ENCODE measurements around the gene SLC7A7.
"Not testable (repeated sequence)": the region's sequence is repeated elsewhere in the genome, so short reads cannot be mapped to it uniquely, and the experiment has no call there.

SLC7A7 gene

DNA sequence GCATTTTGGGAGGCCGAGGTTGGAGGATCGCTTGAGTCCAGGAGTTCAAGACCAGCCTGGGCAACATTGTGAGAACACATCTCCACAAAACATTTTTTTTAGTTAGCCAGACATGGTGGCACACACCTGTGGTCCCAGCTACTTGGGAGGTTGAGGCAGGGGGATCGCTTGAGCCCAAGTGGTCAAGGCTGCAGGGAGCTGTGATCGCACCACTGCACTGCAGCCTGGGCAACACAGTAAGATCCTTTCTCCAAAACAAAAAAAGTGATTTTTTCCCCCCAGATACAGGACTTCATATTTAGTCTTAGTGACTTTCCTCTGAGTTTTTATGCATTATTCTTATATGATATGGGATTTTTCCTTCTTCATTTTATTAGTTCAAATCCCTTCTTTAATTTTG, 28.6 kb downstream of the SLC7A7 start:
- DNase-seq = no peak

DNA sequence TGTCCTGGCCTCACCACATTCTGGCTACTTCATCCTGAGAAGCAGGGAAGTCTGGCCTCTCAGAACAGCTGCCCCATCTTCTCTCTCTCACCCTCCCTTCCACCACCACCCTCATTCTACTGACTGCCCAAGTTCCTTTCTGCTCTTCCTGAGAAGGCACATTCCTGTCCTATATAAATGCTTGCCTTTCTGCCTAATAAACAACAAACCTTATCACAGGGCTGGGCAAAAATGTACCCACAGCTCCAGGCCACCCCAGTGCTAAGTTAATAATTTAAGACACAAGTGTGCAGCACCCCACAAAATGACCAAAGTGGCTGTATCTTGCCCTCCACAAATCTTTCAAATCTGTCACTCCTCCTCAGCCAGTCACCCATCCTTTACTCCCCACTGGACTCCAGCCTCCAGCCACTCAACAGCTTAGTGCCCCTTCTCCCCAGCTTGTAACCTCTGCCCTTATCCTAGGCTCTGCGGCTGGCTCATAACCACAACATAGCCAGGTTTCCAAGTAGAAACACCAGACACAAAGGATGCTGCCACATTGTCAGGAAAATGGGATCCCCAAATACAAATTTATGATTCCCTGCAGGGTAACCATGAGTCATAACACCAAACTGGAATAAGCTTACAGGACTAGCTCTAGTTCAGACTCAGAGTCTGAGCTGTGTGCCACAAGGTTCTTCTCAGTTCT, 33.8 kb downstream of the SLC7A7 start:
- no peak for DNase-seq

DNA sequence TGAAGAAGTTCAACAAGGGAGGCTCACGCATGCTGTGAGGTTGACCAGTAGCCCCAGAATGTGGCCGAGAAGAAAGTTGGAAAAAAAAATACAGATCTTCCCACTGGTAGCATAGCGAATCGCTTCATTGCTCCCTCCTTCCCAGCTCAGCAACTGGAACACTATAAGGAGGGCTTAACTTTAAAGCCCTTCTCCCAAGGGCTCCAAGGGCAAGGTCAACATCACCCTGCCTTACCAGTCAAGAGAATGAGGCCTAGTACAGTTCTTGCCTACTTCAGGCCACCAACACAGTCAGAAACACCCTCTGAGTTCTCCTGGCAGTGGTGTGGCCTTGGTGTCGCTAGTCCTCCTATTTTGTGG, 34.3 kb downstream of the SLC7A7 start:
- no peak for DNase-seq

DNA sequence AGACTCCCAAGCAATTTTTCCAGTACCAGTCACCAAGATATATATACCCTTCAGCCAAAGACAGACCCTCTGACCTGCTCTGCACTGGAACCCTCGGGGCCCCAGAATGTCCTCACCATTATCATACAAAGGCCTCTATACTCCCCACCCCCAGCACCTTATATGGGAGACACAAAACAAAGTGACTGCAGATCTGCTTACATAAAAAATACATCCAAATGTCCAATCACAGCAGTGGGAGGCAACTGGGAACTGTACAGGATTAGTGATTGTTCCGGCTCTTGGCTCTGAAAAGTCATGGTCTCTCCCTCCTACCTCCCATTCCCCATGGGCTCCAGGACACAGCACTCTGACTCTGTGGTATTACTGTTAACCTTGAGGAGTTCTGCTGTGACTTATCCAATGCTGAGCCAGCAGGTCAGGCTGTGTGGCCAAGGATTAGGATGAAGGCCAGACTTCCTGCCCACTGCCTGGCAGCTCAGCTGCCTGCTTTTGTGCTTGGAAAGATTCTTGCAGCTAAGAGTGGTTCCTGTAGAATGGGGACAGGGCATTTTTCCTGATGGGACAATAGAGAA, 35.0 kb downstream of the SLC7A7 start:
- DNase-seq = no peak

DNA sequence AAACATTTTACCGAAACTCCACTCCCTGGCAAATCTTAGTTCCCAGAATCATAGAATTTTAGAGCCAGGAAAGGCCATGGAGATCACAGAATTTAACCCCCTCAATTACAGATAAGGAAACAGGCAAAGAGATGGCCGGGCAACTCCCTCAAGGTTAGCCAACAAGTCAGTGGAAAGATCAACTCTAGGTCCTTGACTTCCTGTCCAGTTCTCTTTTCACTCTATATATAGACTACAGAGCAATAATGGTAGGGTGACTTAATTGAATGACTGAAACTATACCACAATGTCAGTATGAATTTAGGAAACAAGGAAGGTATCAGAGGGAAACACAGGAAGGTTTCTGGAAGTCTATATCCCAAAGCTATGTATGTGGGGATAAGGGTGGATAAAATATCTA, 37.2 kb downstream of the SLC7A7 start:
- DNase-seq = no peak

DNA sequence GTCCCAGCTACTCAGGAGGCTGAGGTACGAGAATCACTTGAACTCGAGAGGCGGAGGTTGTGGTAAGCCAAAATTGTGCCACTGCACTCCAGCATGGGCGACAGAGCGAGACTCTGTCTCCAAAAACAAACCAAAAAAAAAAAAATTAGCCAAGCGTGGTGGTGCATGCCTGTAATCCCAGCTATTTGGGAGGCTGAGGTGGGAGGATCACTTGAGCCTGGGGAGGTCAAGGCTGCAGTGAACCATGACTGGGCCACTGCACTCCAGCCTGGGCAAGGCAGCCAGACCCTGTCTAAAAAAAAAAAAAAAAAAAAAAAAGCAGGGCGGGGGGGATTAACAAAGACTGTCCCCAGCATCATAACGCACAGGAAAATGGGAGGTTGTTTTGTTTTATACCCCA, 38.4 kb downstream of the SLC7A7 start:
- DNase-seq = not testable (repeated sequence)

DNA sequence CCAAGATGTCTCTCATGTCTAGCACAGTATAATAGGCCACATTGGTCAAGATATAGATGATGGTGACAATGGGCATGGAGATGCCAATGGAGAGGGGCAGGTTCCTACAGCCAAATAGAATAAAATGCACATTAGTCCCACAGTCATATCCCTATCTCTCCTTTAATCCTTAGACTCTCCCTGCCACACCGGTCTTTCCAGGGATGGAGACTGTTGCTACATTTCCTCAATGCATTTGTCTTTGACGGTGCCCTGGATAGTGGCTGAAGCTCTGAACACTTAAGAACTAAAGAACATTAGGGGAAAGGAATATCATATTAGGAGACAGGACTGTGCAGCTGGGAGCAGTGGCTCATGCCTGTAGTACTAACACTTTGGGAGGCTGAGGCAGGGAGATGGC, 39.0 kb downstream of the SLC7A7 start:
- DNase-seq = no peak

DNA sequence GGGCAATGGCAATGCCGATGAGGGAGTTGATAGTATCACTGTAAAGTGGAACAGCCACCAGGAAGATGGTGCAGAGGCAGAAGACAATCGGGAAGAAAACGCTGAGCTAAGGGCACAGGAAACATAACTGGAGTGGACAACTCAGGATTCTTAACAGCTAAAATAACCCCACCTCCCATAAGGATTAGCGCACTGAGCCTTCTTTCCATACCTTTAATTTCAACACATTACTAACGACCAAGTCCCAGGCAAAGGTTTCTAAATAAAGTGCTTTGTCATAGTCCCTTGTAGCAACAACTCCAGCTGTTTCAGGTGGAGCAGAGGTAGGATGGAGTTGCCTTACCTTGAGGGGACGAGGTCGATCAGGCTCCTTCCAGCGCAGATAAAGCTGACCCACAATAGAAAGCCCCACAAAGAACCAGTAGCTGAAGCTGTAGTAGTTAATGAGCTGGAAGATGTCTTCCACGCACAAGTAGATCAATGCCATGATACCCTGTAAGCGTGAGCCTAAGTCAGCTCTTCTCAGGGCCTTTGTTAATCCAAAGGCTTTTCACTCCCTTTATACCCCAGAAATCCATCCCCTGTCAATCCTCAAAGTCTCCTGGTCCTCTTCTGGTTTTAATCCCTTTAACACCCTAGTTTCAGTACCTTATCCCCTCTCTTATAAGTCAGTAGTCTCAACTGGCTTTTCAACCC, 41.1 kb downstream of the SLC7A7 start:
- DNase-seq = no peak

DNA sequence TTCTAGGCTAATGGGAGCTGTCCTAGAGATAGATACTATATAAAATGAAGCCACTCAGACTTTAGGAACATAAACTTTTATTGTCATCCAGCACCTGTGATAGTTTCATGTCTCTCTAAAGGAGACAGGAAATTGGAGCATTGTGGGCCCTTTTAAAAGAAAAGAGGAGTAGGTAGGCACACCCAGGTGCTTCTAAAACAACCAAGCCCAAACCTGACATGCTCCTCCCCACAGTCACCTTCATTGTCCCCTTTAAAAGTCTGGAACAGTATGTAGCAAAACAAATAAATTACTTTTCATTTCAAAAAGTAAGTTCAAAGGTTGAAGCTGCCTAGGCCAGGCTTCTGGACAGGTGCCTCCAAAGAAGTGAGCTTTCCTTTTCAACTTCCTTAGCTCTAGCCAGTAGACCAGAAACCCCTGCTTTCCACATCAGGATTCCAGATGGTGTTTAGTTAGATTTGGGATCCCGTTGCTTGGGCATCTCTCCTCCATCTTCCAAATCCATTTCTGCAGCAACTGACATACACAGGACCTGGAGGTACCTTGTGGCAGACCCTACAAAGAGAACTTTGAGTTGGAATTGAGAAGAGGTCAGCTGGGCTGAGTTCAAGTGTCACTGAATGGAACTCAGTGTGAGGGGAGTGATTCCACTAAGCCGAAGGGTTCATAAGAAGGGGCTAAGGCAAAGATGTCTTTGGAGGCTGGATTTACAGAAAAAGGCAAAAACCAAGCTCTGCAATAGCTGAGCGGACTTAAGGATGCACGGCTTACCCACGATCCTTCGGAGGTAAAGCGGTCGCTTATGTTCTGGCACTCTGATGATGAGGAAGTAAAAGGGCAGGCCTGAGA, 41.8 kb downstream of the SLC7A7 start:
- no peak for DNase-seq

DNA sequence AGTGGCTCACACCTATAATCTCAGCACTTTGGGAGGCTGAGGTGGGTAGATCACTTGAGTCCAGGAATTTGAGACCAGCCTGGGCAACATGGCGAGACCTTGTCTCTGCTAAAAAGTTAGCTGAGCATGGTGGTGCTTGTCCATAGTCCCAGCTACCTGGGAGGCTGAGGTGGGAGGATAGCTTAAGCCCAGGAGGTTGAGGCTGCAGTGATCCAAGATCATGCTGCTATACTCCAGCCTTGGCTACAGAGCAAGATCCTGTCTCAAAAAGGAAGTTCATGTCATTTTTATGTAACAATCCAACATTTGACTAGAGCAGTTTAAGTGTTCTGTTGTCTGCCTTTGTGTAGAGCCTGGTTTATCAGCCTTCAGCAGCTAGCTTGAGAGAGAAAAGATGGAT, 42.5 kb downstream of the SLC7A7 start:
- DNase-seq = no peak

DNA sequence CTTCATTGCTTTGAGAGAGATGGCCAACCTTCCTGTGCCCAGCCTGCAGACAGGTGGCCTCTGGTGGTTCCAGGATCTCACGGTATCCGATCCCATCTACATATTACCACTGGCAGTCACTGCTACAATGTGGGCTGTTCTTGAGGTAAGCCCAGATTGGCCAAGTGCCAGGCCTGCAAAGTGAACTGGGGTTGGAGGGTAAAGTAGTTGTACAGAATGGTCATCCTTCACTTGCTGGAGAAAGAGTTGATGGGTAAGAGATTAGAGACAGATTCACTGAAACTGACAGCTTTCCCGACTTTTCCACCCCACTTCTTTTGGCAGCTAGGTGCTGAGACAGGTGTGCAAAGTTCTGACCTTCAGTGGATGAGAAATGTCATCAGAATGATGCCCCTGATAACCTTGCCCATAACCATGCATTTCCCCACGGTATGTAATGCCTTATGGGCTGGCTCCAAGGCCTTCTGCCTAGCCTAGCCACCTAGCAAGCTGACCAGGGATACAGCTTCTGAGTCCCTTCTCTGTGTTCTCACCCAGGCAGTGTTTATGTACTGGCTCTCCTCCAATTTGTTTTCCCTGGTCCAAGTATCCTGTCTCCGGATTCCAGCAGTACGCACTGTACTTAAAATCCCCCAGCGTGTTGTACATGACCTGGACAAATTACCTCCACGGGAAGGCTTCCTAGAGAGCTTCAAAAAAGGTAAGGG, 44.6 kb downstream of the SLC7A7 start:
- no peak for DNase-seq

DNA sequence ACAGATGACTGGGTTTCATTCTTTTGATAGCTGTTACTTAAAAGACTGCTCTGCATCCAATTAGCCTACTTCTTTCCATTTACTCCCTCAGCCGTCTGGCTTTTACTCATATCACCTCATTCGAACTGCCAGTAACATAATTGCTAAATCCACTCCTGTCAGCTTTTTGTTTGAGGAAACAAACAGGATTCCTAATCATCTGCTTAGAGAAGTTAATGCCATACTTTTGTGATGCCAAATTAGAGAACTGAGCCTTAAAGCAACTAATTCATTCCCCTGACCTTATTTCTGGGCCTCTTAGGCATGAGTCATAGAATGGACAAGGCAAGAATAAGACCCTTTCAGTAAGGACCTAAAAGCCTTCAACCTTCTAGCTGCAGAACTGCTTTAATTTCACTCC, 45.9 kb downstream of the SLC7A7 start:
- no peak for DNase-seq

DNA sequence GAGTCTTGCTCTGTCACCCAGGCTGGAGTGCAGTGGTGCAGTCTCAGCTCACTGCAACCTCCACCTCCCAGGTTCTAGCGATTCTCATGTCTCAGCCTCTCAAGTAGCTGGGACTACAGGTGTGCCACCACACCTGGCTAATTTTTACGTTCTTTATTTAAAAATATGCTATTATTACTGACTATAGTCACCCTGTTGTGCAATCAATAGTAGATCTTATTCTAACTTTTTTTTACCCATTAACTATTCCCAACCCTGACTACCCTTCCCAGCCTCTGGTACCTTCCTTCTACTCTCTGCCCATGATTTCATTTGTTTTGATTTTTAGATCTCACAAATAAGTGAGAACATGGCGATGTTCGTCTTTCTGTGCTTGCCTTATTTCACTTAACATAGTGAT, 46.3 kb downstream of the SLC7A7 start:
- no peak for DNase-seq

DNA sequence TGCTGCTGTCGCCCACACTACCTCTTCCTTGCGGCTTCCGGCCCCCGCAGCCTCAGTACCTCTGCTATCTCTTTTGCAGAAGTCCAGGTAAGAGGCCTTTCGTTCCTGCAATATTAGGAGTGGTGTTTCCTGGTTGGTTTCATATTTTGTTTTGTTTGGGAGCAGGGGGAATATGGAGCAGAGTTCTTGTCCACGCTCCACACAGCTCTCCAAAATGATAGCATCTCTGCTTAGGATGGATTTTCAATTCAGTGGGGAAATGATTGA, 48.0 kb downstream of the SLC7A7 start:
- DNase-seq = peak; percentile 10

DNA sequence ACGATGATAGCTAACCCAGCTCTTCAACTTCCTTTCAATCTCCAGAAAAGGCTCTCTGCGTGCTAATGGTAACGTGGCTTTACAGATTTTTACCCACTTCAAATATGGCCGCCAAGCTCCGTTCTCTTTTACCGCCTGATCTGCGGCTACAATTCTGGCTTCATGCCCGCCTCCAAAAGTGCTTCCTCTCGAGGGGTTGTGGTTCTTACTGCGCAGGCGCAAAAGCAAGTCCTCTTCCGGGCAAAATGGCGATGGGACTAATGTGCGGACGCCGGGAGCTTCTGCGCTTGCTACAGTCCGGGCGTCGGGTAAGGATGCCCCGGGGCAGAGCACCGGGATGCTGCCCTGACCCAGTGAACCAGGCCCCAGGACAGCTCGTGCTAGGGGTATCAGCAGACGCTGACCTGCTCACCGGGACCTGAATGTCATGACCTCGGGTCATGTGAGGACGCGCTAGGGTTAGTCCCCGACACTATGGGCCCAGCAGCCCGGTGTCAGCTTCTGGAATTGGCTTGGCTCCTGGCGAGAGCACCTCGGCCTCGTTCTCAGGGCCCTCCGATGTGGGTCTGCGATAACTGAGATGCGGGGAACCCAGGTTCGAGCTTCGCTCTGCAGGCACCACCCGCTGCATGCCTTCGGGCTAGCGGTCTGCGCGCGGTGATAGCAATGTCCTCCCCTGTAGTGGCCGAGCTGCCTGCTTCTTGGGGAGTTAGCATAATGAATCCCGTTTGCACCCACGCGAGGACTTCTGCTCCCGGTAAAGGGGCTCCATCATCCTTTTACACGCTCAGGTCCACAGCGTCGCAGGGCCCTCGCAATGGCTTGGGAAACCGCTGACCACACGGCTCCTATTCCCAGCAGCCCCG, 48.5 kb downstream of the SLC7A7 start, which contains the start of gene OXA1L:
TSS of gene OXA1L (plus strand) at position 232 of the 866 bp plus-strand sequence. CDS start at position 246, 14 bp downstream.
- DNase-seq = peak; percentile 99

DNA sequence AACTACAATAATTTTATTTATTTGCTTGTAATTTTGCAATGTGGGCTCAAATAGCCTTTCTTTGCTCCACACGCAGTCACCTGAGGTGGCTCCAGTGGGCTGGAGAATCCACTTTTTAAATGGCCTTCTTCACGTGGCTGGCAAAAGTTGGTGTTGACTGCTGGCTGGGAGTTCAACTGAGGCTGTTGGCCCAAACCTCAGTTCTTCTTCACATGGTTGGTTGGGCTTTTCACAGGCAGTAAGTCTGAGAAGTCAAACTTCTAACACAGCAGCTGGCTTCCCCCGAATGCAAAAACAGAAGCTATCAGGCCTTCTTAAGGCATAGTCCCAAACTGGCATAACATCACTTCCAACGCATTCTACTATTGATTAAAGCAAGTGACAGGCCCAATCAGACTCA, 50.9 kb downstream of the SLC7A7 start:
- no peak for DNase-seq

DNA sequence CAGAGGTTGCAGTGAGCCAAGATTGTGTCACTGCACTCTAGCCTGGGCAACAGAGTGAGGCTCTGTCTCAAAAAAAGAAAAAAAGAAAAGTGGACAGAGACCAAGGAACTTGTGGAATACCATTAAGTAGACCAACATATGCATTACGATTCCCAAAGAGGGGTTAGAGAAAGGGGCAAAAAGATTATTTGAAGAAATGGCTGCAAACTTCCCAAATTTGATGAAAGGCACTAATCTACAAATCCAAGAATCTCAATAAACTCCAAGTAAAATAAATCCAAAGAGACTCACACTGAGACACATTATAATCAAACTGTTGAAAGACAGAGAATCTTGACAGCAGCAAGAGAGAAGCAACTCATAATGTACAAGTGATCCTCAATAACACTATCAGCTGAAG, 53.5 kb downstream of the SLC7A7 start:
- DNase-seq = no peak

DNA sequence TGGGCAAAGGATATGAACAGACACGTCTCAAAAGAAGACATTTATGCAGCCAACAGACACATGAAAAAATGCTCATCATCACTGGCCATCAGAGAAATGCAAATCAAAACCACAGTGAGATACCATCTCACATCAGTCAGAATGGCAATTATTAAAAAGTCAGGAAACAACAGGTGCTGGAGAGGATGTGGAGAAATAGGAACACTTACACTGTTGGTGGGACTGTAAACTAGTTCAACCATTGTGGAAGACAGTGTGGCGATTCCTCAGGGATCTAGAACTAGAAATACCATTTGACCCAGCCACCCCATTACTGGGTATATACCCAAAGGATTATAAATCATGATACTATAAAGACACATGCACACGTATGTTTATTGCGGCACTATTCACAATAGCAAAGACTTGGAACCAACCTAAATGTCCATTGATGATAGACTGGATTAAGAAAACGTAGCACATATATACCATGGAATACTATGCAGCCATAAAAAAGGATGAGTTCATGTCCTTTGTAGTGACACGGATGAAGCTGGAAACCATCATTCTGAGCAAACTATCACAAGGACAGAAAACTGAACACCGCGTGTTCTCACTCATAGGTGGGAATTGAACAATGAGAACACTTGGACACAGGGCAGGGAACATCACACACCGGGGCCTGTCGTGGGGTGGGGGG, 57.1 kb downstream of the SLC7A7 start:
- not testable (repeated sequence) for DNase-seq

DNA sequence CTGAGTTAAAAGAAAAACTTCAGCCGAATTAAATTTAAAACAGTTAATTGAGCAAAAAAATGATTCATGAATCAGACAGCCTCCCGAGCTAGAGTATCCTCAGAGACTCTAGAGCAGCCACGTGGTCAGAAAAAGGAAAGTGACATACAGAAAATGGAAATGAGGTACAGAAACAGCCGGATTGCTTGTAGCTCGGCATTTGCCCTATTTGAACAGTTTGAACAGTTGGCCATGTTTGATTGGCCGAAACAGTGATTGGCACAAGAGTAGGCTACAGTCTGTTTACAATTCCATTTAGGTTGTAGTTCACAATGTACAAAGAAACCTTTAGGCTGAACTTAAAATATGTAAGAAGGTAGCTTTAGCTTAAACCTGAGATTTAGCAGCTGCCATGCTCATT, 61.6 kb downstream of the SLC7A7 start:
- DNase-seq = no peak

DNA sequence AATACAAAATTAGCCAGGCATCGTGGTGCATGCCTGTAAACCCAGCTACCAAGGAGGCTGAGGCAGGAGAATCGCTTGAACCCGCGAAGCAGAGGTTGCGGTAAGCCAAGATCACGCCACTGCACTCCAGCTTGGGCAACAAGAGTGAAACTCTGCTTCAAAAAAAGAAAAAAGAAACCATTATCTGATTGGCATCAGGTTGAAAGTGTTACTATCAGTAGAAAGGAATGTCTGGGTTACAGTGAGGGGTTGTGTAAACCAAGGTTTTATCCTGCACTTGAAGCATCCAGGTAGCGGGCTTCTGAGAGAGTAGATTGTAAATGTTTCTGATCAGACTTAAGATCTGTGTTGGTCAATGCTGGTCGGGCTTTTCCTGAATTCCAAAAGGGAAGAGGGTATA, 62.8 kb downstream of the SLC7A7 start:
- DNase-seq = no peak

DNA sequence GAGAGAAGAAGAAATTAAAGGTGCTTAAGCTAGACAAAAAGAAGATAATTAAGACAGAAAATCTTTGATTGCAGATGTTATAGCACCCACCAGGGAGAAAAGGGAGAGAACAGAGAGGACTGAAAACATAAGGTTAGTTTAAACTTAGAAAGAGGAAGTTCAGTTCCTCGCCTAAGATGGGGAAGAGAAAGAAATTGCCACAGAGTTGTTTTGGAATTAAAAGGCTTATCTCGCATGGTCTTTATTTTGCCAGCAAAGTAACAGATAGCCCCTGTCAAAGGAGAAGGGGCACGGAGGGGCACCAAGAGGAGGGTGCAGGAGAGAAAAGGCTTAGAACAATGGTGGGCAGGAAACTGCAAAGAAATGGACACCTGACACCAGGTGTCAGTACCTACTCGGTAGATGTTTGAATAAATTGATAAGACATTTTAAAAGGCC, 66.6 kb downstream of the SLC7A7 start:
- DNase-seq = no peak

Measured in NCI-H2107 (cell line).